ENCODE data around the gene PUM1.
"Not testable (repeated sequence)": the region's sequence is repeated elsewhere in the genome, so short reads cannot be mapped to it uniquely, and the experiment has no call there.

Gene PUM1

DNA sequence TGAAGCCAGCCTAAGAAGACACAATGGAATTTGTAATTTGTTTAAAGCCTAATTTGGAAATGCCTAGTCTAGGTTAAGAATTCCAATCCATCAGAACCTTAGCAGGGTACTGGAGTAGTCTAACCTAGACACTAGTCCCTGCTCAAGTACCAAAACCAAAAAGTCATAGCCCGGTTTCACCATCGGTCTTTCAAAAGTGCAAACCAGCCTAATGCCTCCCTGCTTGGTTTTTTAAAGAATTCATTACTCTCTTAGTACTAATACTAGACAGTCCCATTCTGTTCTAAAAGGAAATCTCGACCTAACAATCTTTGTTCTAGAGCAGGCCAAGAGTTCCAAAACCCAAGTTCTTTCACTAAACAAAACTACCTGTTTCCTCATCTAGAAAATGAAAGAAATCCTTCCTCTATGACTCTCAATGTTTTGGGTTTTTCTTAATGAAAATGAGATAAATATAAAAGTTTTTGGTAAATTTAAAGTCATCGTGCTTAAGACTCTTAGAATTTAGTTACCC lies 2.6 kb downstream of the PUM1 start:
- DNase-seq, result no peak

DNA sequence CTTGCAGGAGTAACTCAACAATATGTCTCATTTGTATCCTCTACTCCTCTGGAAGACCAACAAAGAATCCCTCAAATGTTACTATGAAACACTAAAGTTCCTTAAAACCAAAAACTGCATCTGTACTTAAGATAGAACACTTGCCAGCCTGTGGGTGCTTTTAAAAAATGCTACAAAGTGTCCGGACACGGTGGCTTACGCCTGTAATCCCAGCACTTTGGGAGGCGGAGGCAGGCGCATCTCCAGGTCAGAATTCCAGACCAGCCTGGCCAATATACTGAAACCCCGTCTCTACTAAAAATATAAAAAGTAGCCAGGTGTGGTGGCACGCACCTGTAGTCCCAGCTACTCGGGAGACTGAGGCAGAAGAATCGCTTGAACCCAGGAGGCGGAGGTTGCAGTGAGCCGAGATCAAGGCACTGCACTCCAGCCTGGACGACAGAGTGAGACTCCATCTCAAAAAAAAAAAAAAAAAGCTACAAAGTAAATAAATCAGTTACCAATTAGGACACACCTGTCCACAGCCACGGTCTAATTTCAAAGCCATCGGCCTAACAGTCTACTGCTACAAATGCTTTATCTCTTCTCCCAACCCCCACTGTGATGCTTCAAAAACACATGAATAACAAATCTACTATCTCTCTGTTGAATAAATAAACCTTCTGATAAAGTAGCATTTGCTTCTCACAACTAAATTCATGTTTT lies 3.2 kb downstream of the PUM1 start:
- not testable (repeated sequence) for DNase-seq

DNA sequence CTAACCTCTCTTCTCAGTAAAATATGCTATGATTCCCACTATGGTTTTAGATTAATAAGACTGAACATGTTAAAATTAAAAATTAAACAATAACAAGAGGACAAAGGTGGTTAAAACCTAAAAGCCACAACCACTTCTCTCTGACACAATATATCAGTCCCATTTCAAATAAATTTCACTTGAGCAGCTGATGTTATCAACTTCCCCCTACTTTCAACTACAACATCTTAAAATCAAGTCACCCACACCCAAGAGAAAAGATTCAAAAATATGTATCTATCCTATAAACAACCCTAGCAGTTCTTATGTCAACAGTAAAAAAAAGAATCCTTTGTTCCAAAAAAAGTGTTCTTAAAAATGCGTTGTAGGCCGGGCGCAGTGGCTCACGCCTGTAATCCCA lies 7.5 kb downstream of the PUM1 start:
- no peak for DNase-seq

DNA sequence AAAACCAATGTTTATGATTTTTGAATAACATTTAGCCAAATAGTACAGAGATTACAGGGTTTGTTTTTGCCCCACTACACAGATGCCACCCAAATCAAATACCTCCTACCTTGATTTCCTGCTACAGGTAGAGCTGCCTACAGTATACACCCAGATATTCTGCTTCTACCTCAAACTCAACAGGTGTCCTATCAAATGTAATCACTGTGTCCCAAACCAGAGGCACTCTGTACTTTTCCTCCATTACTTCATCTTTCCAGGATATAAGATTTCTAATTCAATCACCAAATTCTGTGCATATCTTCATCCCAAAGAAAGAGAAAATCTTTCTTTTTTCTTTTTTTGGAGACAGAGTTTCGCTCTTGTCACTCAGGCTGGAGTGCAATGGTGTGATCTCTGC lies 9.6 kb downstream of the PUM1 start:
- DNase-seq, result no peak

DNA sequence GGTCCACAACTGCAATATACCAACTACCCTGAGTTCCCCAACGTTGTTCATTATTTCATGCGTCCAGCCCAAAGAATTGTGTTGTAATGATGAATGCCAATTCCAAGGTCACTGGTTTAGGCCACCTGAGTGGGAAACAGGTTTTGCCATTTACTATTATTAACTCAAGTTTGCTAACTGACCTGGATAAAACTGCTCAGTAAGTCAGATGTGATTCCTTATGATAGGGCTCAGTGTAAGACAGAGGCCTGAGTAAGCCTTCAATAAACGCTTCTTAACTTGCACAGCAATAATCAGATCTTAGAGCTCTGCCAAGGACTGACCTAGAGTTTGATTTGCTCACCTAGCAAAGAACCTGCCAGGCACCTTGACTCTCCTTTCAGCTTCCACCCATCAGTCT lies 10.0 kb downstream of the PUM1 start:
- no peak for DNase-seq

DNA sequence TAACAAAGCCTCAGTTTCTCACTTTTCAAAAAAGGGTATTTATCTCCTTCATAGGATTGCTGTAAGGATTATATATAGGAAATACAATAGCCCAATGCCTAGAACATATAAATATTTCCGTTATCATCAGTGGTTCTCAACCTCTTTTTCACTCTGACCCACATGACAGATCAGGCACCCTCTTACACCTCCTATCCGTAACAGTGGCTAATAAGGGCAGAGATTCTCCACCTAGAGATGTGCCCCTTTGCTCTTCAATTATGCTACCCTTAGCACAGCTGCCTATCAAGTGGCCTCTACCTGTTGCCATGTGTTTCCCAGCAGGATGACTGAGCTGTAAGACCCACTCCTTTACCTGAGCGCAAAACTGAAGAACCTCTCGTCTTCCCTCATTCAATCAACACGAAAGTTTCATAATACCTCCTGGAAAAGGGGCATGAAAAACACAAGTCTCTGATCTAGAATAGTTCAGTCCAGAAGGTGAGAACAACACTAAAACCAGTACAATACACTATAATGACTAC lies 10.5 kb downstream of the PUM1 start:
- no peak for DNase-seq

DNA sequence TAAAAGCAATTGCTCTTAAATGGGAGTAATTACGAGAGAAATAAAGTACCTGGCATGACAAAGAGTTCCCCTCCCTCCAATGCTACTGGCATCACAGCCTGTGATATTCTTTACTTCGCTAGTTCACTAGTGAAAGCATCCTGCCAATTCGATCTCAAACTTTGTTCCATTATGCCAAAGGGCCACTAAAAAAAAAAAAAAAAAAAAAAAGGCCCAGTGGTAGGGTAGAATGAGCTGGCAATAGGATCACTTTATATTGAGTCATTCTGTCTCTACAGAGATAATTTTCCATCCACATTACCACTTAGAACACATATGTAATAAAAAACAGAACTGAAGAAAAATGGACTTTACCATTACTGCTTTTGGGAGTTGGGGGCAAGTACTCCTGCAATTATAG lies 11.2 kb downstream of the PUM1 start:
- DNase-seq, result no peak

DNA sequence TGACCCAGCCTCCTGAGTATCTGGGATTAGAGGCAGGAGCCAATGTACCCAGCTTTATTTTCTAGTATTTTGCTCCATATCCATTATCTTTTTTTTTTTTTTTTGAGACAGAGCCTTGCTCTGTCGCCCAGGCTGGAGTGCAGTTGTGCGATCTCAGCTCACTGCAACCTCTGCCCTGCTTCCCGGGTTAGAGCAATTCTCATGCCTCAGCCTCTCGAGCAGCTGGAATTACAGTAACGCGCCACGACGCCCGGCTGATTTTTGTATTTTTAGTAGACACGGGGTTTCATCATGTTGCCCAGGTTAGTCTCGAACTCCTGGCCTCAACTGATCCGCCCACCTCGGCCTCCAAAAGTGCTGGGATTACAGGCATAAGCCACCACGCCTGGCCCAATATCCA lies 12.9 kb downstream of the PUM1 start:
- DNase-seq, result not testable (repeated sequence)

DNA sequence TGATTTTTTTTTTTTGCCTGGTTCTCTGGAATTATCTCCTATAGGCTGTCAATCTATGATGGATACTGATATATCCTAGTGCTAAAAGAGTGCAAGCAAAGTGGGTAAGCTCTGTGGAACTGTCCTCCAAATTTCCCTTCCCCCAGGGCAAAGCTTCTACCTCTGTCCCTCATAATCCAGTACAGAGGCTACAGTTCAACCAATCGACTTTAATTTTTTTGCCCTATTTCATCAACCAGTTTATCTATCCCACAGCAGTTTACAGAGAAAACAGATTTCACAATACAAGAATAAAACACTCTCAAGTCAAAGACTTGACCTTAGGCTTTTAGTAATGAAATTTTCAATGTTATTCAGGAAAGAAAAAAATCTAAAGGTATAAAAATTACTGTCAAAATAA lies 13.9 kb downstream of the PUM1 start:
- no peak for DNase-seq

DNA sequence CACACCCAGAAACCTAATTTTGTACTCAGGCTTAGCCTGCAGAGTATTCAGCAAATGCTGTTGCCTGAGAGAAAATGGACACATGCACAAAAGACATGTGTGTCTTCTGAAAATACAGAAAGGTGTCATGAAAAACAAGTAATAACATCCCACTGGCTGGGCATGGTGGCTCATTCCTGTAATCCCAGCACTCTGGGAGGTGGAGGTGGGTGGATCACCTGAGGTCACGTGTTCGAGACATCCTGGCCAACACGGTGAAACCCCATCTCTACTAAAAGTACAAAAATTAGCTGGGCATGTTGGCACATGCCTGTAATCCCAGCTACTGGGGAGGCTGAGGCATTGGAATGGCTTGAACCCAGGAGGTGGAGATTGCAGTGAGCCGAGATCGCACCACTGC lies 18.0 kb downstream of the PUM1 start:
- not testable (repeated sequence) for DNase-seq

DNA sequence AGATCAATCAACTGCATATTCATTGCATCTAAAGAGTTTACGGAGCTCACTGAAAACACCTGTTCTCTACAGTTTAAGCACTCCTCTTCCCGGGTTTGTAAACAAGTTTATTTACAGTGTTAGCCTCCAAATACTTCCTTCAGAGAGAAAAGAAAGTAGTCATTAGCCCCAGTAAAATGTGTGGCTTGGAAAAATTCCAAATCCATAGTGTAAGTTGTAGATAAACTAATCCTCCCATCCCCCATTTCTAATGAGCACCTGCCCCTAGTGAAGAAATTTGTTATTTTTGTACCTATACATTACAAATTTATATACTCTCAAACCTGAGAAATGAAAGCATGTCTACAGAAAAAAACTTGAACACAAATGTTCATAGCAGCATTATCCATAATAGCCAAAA lies 21.9 kb downstream of the PUM1 start:
- DNase-seq, result no peak

DNA sequence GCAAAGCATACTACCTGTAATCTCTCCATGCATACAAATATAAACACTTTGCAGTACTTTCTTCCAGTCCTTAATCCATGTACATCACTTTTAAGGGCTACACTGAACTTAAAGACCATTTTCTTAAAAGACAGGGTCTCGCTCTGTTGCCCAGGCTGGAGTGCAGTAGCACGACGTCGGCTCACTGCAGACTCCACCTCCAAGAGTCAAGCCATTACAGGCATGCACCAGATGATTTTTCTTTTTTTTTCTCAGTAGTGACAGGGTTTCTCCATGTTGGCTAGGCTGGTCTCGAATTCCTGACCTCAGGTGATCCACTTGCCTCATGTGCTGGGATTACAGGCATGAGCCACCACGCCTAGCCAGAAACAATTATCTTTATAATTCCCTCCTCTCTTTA lies 22.9 kb downstream of the PUM1 start:
- DNase-seq, result no peak

DNA sequence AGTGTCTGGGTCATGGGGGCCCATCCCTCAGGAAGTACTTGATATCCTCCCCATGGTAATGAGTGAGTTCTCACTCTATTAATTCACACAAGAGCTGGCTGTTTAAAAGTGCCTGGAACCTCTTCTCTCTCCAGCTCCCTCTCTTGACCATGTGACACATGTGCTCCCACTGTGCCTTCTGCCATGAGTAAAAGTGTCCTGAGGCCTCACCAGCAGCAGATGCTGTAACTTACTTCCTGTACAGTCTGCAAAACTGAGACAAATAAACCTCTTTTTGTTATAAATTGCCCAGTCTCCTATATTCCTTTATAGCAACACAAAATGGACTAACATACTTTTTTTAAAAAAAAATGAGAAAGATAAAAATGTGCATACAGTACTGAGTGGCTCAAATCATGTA lies 24.0 kb downstream of the PUM1 start:
- no peak for DNase-seq

DNA sequence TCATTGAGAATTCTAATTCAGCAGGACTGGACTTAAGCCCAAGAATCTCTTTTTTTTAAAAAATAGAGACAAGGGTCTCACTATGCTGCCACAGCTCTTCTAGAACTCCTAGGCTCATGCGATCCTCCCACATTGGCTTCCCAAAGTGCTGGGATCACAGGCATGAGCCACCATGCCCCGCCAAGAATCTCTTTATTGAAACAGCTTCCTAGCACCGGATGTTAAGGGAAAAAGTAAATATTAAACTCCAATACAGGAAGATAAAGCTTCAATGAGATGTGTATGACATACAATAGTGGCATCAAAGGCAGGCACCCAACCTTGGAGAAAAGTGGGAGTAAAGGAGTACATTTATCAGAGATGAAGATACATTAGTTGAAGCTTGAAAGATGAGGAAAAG lies 25.5 kb downstream of the PUM1 start:
- DNase-seq, result no peak

DNA sequence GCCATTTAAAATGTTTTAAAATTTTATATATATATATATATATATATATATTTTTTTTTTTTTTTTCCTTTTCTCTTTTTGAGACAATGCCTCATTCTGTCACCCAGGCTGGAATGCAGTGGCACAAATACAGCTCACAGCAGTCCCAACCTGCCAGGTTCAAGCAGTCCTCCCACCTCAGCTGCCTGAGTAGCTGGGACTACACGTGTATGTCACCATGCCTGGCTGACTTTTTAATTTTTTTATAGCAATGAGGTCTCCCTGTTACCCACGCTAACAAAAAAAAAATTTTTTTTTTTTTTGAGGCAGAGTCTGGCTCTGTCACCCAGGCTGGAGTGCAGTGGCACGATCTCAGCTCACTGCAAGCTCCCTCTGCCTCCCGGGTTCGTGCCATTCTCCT lies 26.6 kb downstream of the PUM1 start:
- DNase-seq, result not testable (repeated sequence)

DNA sequence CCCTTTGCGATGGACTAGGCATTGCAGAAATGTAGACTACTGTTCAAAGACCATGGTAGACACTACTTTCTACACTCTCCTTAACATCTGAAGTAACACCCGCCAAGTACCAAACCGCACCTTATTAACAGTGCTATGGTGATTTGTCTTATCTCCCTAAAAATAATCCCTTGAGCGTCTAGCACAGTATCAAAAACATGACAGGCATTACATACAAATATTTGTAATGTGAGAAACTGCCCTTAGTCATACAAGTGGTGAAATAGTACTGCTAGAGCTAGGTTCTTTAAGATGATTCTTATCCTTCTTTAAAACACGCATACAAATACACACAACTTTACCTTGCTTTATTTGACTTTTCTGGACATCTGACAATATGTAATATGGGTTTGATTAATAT lies 27.2 kb downstream of the PUM1 start:
- no peak for DNase-seq

DNA sequence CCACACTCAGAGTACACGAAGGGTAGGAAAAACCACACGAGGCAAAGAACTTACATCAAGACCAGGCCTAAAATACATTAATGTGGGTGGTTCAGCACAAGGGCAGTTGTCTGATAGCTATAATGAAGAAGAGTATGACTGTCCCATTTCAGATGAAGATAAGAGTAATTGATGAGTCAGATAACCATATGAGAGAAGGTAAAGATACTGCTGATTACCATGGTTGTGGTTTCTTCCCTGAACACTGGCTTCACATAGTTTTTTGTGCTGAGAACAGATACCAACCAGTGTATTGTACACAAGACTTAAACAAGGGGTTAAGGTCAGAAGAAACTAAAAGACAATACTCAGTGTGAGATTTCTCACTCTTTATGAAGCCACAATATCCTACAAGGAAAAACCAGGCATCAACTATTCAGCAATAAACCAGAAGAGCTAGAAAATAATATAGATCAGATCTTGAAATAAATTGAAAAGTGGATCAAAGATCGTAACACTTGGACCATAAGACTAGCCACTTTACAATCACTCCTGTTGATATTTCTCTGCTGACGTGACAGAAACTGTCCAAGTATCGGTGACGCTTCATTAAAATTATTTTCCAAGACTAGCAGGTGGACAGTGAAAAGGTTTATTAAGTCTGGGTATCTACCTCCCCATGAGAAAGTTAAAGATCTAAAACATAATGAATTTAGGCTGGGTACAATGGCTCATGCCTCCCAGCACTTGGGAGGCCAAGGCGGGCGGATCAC lies 28.6 kb downstream of the PUM1 start:
- DNase-seq, result no peak

DNA sequence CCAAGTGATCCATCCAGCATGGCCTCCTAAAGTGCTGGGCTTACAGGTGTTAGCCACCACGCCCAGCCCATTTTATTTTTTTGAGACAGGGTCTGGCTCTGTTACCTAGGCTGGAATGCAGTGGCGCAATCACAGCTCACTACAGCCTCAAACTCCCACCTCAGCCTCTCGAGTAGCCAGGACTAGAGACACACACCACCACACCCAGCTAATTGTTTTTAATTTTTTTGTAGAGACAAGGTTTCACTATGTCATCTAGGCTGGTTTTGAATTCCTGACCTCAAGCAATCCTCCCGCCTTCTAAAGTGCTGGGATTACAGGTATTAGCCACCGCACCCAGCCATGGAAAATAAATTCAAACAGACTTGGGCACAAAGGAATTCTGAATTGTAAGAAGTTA lies 31.9 kb downstream of the PUM1 start:
- DNase-seq, result no peak

DNA sequence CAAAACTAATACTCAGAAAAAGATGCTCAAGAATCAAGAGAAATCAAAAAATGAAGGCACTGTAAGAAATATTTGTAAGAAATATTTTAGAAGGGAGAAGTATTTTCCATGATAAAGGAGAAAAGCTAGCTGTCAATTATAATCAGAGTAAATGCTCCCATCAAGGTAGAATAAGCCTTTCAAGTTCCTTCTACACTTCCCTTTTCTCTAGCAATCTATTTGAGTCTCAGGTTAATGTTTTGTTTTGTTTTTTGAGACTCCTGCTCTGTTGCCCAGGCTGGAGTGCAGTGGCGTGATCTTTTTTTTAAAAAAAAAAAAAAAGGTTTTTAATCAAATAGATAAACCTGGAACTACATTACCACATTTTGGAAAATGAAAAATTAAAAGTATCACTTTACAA lies 33.3 kb downstream of the PUM1 start:
- DNase-seq, result no peak

DNA sequence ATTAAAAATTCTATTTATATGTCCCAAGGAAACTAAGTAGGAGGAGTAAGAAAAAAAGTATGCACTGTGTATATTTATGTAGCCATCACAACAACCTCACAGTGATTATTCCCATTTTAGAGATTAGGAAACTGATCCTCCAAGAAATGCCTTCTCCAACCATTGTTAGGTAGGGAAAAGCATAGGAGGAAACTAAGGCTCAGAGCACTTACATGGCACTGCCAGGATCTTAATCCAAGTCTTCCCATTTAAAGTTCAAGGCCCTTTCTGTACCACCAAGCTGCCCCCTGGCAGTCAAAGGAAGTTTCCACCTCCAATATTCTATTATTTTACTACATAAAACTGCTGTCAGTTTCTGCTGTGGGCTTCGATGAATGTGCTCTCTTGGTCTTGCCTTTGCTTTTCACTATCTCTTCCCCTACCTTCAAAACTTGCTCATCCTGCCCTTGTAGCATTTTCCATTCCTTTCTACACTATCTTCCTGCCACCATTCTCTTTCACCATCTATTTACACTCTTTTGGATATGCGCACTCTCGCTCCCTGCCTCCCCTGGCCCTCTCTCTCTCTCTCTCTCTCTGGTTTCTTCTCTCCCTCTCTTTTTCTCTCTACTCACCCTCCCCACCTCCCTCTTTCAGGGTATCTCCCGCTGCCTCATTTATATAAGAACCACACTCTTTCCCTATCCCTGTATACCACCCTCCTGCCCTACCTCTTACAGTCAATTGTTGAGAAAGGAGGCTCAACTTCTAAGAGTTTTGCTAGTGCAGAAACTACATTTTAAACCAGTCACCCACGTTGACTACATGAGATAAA lies 34.0 kb downstream of the PUM1 start:
- DNase-seq, result no peak

DNA sequence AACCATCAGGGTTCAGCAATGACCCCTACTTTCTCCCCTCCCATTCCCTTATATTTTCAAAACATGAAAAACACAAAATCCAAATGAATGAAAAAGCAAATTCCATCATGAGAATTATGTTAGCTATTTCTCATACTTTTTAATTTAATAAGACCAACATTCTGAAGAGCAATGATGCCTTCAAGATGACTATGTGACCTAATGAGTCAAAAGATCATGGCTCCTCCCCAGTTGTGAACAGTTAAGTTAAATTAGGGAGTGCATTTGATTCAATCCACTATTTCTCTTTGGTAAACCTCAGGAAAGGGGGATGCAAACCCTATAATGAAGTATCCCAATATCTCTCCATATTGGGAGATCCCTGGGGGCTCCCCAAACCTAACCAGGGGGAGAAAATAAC lies 36.5 kb downstream of the PUM1 start:
- no peak for DNase-seq

DNA sequence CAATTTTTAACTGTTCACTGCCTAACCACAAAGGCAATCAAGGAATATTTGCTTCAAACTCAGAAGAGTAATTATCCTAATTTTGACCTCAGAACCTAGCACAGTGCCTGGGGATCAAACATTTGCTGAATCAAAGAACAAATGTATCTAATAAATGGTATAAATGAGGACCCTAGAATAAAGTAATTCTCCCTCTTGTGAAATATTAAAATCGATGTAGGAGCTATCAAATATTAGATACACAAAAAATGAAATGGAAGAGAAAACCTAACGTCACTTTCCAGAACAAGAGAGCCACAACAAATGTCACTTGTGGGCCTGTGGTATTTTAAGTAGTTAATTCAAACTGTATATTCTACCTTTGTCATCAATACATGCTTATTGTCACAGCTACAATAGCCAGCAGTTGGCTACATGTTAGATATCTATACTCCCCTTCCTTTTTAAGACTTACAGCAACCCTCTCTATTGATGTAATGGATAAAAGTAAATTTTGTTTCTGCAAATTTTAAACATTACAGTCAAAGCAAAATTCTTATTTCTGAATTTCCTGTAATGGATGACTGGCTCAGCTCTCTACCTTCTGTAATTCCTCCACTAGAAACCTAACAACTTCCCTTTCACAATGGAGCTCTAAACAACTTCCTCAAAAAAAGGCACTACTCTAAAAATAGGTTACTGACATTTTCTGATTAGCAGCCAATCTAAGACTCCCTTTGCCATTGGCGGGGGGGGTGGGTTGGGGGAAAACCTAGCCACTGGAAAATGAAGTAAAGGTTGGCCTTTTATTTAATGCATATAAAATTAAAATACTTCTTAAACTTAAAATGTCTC lies 37.6 kb downstream of the PUM1 start:
- no peak for DNase-seq

All from activated gamma-delta T cell (primary cell).